Measurements from ENCODE around the gene EVC. TPM values are rescaled to one million over a fixed set of nuclear protein-coding genes. Genes with fewer than 3 reads are reported as not detected.
"Not testable (repeated sequence)": the region's sequence is repeated elsewhere in the genome, so short reads cannot be mapped to it uniquely, and the experiment has no call there.

EVC gene
- polyA plus RNA-seq, 3 donors: 36.2 to 41.3 (median 40.6) TPM

DNA sequence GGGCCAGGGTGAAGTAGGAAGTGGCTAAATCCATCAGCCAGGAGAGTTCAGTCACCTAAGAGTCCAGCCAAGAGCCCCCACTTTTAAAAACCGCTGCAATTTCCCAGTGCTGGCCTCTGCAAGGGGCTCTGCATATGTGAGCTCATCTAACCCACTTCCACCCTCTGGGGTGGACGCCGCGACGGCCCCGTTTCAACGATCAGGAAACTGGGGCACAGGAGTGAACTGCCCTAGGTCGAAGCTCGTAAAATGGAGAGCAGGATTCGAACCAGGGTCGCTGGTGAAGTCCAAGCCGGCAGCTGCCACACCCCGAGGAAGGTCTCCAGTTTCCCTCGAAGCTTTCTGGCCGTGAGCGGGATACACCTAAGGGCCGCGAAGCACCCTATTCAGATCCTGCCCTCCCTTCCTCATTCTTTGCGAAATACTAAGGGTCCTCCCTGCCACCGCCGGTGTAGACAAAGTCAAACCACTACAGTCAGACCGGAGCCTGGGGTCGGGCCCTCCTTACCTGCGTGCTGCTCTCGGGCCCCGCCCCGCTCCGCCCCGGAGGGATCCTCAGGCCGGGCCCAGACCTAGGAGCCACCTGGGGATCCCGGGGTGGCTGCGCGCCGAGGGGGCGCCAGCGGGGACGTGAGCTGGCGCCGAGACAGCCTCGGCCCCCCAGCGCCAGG lies 3.1 kb upstream of the EVC start:
- no peak for DNase-seq (ENCODE audit: low read depth in 3 of 3, low spot score in 2 of 3)

DNA sequence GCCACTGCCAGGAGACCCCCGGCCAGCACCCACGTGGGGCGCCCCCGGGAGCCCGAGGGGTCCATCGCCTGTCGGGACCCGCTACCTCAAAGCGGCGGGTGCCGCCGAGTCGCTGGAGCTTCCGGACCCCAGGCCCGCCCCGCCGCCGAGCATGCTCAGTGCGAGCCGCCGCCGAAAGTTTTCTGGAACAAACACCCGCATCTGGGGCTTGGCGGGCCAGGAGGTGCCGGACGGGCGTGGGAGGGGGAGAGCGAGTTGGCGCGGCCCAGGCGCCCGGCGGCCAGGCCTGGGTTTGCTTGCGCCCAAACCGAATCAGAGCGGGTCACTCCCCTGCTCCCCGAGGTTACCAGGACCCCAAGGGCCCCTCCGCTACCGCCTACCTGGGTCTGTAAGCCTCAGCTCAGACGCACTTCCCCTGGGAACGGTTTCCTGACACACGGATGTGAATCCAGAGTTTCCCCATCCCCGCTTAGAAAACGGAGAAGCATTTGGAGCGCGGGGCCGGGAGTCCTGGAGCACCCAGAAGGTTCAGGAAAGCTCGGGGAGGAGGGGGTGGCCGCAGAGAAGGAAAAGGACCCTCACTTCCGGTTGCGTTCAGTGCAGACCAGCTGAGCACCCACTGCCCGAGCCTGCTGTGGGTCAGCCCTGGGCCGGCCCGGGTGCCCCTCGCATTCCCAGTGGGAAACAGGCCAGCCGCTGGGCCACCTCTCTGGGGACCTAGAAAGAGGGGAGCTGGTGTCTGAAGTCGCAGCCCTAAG lies 2.4 kb upstream of the EVC start, which contains the start of gene EVC2:
Gene EVC2 (minus strand): TSS at position 111 of the 758 bp plus-strand sequence. CDS start 46 bp downstream, at position 65.
- no peak for DNase-seq (ENCODE audit: low read depth in 3 of 3, low spot score in 2 of 3)

DNA sequence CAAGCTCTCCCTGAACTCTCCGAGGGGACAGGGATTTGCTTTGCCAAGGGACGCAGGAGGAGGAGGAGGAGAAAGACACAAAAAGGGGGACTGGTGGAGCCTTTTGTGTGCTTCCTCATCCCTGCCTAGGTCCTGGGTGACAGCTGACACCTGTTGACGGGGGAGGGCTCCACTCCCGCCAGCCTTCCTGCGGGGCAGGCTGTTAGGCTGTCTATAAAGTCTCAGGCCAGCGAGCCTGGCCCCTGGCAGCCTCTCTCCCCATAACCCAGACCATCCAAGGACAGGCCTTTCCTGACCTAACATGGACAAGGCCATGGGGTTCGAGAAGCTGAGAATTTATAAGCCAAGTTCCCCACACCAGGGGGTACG lies 1.8 kb upstream of the EVC start:
- no peak for DNase-seq (ENCODE audit: low read depth in 3 of 3, low spot score in 2 of 3)

DNA sequence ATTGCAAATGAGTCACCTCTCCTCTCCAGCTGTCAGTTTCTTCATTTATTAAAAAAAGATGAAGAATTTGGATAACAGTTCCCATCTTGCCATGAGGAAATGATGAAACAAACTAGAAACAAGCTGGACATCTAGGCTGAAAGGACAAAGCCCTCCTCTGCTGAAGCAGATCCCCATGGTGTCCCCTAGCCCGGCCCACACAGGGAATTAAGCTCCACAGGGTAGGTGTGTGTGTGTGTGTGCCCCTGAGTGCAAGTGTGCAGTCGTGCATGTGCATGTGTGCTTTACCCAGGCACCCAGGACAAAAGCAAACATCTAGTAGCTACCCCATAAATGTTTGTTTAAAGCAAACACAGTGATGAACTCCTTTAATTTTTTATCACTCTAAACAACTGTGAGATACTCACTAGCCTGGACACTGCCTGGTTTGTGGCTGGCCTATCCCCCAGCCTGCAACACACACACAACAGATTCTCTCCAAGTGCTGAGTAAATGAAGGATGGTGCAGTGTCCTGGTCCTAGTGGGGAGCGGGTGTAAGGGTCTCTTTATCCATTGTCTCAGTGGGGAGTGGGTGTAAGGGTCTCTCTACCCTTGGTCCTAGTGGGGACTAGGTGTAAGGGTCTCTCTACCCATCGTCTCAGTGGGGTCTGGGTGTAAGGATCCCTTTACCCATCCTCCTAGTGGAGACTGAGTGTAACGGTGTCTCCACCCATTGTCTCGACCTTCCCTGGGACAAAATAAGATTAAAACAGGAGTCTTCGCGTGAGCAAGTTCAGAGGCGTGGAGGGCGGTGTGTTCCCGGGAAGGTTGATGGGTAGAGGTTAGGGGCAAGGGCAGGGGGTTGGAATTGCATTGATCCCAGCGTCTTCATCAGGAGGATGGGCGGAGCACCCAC lies 688 bp upstream of the EVC start:
- DNase-seq (ENCODE audit: low read depth in 3 of 3, low spot score in 2 of 3): no peak

DNA sequence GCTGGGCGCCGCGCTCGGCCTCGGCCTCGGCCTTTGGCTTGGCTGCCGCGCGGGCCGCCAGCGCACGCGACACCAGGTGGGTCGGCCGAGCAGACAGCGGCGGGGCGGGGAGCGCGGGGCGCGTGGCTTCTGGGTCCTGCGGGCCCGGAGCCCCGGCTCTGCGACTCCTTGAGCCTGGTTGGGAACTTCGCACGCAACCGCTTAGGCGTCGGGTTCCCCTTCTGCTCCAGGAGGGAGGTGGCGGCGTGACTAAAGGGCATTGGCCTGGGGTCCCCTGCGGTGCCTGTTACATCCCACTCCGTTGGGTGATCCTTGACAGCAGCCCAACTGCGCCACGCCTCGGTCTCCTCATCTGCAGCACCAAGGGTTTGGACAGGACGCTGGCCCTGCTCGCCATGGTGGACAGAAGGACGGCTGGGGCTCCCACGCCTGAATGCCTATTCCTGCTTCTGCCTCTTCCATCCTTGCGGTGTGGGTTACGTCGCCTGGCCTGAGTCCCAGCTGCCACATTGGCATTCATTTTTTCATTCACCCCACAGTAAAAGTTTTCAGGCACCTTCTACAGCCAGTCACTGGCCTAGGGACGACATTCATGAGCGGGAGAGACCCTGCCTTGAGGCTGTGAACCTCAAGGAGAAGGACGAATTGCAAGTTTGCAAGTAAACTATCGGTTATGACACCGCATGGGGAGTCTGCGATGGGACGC lies 631 bp downstream of the EVC start:
- no peak for DNase-seq (ENCODE audit: low read depth in 3 of 3, low spot score in 2 of 3)

DNA sequence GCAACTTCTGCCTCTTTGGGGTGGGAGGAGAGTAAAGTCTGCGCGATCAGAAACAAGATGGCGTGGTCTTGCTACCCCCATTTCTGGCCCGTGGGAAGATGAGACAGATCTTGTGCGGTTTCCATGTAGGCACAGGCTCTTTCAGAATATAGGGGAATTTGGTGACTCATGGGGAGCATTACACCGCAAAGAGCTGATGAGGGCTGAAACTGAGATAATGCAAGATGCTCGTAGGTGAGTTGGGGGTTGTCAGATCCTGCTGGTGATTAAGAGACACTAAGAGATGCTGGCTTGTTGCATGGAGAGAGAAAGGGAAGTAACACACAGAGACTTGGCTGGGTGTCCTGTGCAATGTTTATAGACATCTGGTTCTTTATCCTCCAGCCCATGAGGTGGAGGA lies 1.5 kb downstream of the EVC start:
- DNase-seq (ENCODE audit: low read depth in 3 of 3, low spot score in 2 of 3): no peak

DNA sequence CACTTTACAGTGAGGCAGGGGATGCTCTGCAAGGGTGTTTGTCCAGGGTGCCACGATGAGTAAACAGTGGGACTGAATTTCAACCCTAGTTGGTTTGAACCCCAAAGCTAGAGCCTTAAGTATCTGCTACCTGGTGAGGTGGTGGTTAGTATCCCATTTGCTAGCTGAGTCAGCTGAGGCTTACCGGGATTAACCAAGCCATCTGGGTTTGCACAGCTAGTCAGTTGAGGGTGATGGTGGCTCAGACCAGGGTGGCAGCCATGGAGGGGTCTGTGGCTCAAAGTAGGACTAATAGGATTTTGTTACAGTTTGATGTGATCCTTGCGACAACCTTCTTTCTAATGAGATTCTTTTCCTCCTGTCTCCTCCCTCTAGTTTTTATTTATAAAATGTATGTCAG lies 1.9 kb downstream of the EVC start:
- no peak for DNase-seq (ENCODE audit: low read depth in 3 of 3, low spot score in 2 of 3)

DNA sequence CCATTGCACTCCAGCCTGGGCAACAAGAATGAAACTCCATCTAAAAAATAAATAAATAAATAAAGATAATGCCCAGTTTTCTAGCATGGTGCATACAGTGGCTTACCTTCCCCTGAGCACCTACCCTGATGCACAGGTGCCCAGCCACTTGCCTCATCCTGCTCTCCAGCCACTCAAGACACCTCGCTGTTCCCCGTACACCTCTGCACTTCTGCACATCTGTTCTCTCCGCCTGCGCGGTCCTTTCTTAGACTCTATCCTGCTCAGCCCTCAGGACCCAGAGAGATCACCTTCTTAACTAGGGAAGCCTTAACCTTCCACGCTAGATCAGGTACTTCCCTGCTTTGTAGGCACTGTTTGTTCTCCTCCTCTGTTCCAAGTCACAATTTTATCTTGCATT lies 2.9 kb downstream of the EVC start:
- DNase-seq (ENCODE audit: low read depth in 3 of 3, low spot score in 2 of 3): no peak

DNA sequence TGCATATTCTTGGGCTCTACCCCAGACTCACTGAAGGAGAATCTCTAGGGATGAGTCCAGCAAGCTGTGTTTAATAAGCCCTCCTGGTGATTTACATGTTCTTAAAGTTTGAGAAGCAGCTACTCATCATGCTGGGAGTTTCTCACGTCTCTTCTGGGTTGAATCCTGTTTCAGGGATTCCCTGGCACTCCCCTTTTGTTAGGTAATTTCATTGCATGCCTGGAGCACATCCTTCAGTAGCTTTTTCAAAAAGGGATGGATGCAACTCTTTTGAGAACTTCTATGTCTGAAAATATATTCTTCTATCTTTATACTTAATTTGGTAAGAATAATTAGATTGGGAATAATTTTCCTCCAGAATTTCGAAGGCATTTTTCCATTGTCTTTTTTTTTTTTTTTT lies 4.4 kb downstream of the EVC start:
- no peak for DNase-seq (ENCODE audit: low read depth in 3 of 3, low spot score in 2 of 3)

DNA sequence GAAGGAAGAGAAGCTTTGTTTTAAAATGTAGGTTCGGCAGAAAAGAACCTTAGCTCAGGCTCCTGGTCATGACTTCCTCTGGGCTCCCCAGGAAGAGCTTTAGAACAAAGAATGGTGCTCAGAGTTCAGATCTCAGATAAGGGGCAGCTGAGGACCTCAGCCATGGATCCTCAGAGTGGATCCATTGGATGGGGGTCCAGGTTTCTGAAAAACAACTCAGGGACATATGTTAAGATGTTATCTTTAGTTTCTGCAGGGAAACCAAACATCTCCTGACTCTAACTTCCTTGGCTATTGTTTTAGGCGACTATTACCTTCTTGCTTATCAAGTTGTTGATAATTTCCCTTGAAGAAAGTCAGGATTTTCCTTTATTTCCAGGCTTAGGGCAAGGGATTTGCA lies 5.4 kb downstream of the EVC start:
- DNase-seq (ENCODE audit: low read depth in 3 of 3, low spot score in 2 of 3): no peak

DNA sequence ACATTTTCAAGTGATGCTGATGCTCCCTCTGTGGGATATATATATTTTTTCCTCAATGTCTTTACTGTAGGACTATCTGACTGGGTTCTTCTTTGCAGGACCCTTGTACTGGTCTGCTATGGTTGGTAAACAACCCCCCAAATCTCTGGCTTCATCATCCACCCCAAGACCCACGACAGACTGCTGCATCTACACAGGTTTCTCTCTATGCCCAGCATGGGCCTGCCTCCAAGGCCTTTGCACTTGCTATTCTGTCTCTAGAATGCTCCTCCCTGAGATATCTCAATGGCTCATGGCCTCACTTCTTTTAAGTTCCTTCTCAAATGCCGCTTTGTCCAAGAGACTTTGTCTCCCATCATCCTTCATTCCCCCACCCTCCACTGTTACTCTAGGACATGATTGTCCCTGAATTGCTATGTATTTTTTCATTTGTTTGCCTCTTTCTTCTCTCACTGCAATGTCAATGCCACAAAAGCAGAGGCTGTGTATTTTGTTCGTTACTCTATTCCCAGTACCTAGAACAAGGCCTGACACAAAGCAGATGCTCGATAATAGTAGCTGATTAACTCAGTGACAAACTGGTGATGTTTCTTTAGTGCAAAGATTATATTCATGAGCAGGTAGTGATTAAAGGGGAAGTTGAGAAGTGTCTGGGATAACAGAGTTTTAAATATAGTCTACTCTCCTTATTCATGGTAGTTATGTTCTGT lies 6.6 kb downstream of the EVC start:
- DNase-seq (ENCODE audit: low read depth in 3 of 3, low spot score in 2 of 3): no peak

DNA sequence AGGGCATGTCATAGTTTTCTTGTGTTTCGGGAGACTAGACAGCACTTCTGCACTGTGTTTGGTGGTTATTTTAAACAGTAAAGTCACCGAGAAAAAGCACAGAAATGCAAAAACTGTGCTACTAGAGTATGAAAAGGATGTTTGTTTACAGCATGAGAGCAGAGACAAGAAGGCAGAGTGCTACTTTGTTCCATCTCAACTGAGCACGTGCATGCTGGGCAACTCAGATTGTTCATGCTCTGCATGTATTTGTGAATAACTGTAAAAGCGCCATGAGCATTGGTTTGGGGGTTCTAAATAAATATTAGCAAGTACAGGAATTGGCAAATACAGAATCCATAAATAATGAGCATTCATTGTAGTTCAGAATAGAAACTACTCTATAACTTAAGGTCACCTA lies 7.4 kb downstream of the EVC start:
- DNase-seq (ENCODE audit: low read depth in 3 of 3, low spot score in 2 of 3): no peak

DNA sequence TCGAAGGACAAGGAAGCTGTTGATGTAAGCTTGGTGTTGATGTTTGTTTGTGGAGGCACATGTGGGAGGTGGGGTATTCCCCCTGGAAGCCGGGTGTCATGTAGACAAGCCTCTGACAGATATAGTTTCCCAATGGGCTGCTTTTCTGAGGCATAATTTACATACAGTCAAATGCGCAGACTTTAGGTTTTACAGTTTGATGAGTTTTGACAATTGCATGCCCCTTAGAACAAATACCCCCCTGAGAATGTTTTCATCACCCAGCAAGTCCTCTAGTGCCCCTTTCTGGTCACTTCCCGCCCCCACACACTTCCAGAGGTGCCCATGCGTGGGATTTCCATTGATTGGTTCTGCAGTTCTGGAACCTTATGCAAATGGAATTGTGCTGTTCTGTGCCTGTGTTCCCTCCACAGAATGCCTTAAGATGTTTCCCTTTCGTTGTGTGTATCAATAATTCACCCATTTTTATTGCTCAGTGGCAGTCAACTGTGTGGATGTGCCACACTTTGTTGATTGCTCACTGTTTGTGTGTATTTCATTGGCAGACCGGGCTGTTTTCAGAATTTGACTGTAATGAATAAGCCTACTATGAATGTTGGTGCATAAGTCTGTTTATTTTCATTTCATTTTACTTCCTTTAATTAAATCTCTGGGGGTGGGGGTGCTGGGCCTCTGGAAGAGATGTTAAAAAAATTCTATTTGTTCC lies 8.5 kb downstream of the EVC start:
- DNase-seq (ENCODE audit: low read depth in 3 of 3, low spot score in 2 of 3): no peak

DNA sequence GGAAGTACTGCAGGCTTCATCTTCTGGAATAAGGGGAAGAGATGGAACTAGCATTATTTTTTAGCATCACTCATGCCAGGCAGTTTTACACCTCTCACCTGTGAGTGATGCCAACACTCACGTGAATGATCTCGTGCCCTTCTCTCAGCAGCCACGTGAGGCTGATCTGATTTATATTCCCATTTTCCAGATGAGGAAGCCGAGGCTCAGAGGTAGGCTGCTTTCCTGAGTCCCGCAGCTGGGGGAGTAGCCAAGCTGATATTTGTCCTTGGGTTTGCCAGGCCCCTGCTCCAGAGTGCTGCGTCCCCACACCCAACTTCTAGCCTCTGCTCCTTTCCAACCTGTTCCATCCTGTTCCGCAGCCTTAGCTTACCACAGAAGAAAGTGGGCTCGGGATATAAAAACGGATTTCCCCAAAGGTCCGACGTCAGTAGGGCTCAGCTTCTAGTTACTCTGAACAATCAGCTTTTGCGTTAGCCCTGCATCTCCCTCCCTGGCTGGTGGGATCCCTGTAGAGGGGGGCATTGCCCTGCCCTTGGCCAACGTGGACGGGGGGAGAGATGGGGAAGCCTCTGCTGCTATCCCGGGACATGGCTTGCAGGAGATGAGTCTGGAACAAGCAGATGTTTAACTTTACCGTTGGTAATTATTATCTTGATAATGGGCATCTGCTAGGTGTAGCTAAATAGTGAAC lies 9.3 kb downstream of the EVC start:
- DNase-seq (ENCODE audit: low read depth in 3 of 3, low spot score in 2 of 3): no peak

DNA sequence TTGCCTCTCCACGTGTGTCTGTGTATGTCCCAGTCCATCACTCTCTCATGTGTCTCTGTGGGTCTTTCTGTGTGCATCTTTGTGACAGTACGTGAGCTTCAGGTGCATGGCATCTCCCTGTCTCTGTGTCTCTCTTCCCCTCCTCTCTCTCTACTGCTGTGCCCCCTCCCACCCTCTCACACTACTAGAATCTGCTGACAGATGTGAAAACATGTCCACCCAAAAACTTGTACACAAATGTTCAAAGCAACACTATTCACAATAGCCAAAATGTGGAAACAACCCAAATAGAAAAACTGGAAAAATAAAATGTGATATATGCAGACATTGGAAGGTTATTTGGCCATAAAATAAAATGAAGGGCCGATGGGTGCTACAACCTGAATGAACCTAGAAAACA lies 10.0 kb downstream of the EVC start:
- DNase-seq (ENCODE audit: low read depth in 3 of 3, low spot score in 2 of 3): no peak

DNA sequence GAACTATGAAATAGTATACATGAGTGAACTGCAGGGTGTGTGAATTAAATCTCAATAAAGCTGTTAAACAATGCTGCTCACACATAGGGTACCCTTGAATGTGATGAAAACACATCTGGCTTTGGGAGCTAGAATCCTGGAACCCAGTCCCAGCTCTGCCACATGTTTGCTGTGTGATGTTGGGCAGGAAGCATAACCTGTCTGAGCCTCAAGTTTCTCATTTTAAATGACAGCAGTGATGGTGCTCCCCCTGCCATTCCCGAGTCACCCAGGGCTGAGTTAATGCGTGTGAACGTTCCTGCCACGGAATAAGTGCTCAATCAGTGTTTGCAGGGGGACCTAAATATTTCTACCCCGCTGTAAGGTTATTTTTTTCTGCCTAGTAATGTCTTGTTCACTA lies 10.9 kb downstream of the EVC start:
- no peak for DNase-seq (ENCODE audit: low read depth in 3 of 3, low spot score in 2 of 3)

DNA sequence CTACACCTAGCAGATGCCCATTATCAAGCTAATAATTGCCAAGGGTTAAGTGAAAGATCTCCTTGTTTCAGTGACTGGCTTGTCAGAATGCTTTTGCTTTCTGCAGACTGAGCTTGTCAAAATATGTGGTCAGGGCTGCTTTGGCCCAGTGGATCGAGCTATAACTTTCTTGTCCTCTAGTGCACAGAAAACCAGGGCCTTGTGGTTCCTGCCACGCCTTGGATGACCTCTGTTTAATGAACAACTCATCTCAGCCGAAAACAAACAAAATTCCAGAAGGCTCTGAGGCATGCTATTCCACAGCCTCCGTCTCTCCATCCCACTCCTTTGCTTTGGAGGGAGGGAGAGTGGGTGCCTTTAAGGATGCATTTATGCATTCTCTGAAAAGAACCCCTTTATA lies 11.3 kb downstream of the EVC start:
- DNase-seq (ENCODE audit: low read depth in 3 of 3, low spot score in 2 of 3): no peak

DNA sequence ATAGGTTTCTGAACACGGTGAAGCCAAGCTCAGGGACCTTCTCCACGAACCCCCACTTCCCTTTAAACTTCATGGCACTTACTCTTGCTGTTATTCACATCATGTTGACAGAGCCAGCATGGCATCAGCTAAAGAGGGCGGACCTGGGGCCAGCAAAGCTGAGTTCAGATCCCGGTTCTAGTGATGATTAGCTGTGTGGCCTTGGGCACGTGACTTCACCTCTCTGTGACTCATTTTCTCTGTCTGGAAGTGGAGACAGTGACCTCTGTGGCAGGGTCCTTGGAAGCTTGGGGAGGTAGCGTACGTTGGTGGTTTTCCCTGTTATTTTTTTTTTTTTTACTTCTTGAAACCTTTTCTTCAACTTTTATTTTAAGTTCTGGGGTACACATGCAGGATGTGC lies 13.4 kb downstream of the EVC start:
- no peak for DNase-seq (ENCODE audit: low read depth in 3 of 3, low spot score in 2 of 3)

DNA sequence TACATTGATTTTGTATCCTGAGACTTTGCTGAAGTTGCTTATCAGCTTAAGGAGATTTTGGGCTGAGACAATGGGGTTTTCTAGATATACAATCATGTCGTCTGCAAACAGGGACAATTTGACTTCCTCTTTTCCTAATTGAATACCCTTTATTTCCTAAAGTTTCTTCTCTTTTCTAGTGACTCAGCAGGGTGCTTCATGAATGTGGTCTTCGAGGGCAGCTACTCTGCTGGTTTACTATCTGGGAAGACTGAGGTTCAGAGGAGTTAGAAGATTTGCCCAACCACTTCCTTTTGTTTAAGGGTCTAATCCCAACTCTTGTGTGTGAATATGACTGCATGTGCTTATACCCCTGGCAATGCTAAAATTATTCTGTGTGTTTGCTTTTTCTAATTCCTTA lies 17.4 kb downstream of the EVC start:
- DNase-seq (ENCODE audit: low read depth in 3 of 3, low spot score in 2 of 3): not testable (repeated sequence)

All from right renal cortex interstitium (tissue), 3 donors.